IPS-18a (cell line): ENCODE measurements around the gene ARHGEF10L.

Experiments
- H3K27ac ChIP-seq: one replicate; pipeline ENCODE4 v1.5.1; 2013; ENCODE audit warnings: low read length
- H3K27me3 ChIP-seq: one replicate; pipeline ENCODE4 v1.6.1; 2013; ENCODE audit warnings: mild to moderate bottlenecking, low read length; ENCODE audit not compliant: control insufficient read depth, insufficient read depth
- H3K36me3 ChIP-seq: one replicate; pipeline ENCODE4 v1.6.1; 2013; ENCODE audit warnings: low read depth, low read length; ENCODE audit not compliant: control insufficient read depth
- H3K4me1 ChIP-seq: one replicate; pipeline ENCODE4 v1.6.1; 2013; ENCODE audit warnings: low read depth, low read length; ENCODE audit not compliant: control insufficient read depth
- H3K4me3 ChIP-seq: one replicate; pipeline ENCODE4 v1.5.1; 2013; ENCODE audit warnings: low read length
- H3K9ac ChIP-seq: one replicate; pipeline ENCODE4 v1.6.1; 2013; ENCODE audit warnings: mild to moderate bottlenecking, low read length, moderate library complexity
- H3K9me3 ChIP-seq: one replicate; pipeline ENCODE4 v1.6.1; 2013; ENCODE audit warnings: low read depth, low read length; ENCODE audit not compliant: control insufficient read depth

The ARHGEF10L gene

GRCh38 chr1:17684810-17685209 lies 145.3 kb downstream of the ARHGEF10L start:
- Histone ChIP-seq H3K27me3 (no peaks in the 10 kb centered on the region), H3K4me1 (no peaks in the 10 kb centered on the region)

GRCh38 chr1:17686258-17686657 lies 146.8 kb downstream of the ARHGEF10L start:
- no peak overlapping the region for H3K4me3 ChIP-seq
- H3K27me3 ChIP-seq = no peaks in the 10 kb centered on the region
- no peak overlapping the region for H3K27ac ChIP-seq
- H3K4me1 ChIP-seq = peaks cover 4% of the 10 kb centered on the region
- H3K36me3 ChIP-seq = no peaks in the 10 kb centered on the region
- no peaks in the 10 kb centered on the region for H3K9me3 ChIP-seq
- no peak overlapping the region for H3K9ac ChIP-seq

More at GRCh38 chr1:17684810-17685209, 145.3 kb downstream of the ARHGEF10L start:
- H3K27ac ChIP-seq = no peak overlapping the region
- H3K9me3 ChIP-seq = no peaks in the 10 kb centered on the region
- H3K4me3 ChIP-seq = no peak overlapping the region
- no peak overlapping the region for H3K9ac ChIP-seq
- H3K36me3 ChIP-seq = no peaks in the 10 kb centered on the region

- Histone ChIP-seq H3K36me3 (peaks cover 4% of the 10 kb centered on the region), H3K27me3 (no peaks in the 10 kb centered on the region), H3K9ac (no peak overlapping the region), H3K9me3 (no peaks in the 10 kb centered on the region), H3K27ac (no peak overlapping the region), H3K4me1 (peaks cover 4% of the 10 kb centered on the region), H3K4me3 (no peak overlapping the region)
These were observed 147.6 kb downstream of the ARHGEF10L start for GRCh38 chr1:17687145-17687544.

GRCh38 chr1:17688217-17688810 lies 148.8 kb downstream of the ARHGEF10L start:
- Histone ChIP-seq H3K9ac (no peak overlapping the region), H3K27me3 (no peaks in the 10 kb centered on the region), H3K36me3 (peaks cover 4% of the 10 kb centered on the region), H3K4me3 (no peak overlapping the region), H3K4me1 (peaks cover 4% of the 10 kb centered on the region), H3K27ac (no peak overlapping the region), H3K9me3 (no peaks in the 10 kb centered on the region)

- H3K9me3 ChIP-seq = no peaks in the 10 kb centered on the region
- peaks cover 4% of the 10 kb centered on the region for H3K36me3 ChIP-seq
- H3K4me1 ChIP-seq = peaks cover 4% of the 10 kb centered on the region
- no peak overlapping the region for H3K9ac ChIP-seq
- no peaks in the 10 kb centered on the region for H3K27me3 ChIP-seq
- H3K4me3 ChIP-seq = no peak overlapping the region
- H3K27ac ChIP-seq = no peak overlapping the region
These were observed 149.5 kb downstream of the ARHGEF10L start for GRCh38 chr1:17689011-17689410.

GRCh38 chr1:17690906-17691634 lies 151.6 kb downstream of the ARHGEF10L start:
- Histone ChIP-seq H3K9me3 (no peaks in the 10 kb centered on the region), H3K4me3 (no peak overlapping the region), H3K4me1 (peaks cover 4% of the 10 kb centered on the region), H3K36me3 (peaks cover 4% of the 10 kb centered on the region), H3K27me3 (no peaks in the 10 kb centered on the region), H3K9ac (no peak overlapping the region), H3K27ac (no peak overlapping the region)

- Histone ChIP-seq H3K9me3 (no peaks in the 10 kb centered on the region), H3K36me3 (peaks cover 4% of the 10 kb centered on the region), H3K4me1 (peaks cover 4% of the 10 kb centered on the region), H3K9ac (no peak overlapping the region), H3K27me3 (no peaks in the 10 kb centered on the region), H3K4me3 (no peak overlapping the region), H3K27ac (no peak overlapping the region)
These were observed 153.1 kb downstream of the ARHGEF10L start for GRCh38 chr1:17692645-17693044.

GRCh38 chr1:17696417-17697301 lies 157.2 kb downstream of the ARHGEF10L start:
- no peak overlapping the region for H3K4me3 ChIP-seq
- peaks cover 4% of the 10 kb centered on the region for H3K36me3 ChIP-seq
- no peaks in the 10 kb centered on the region for H3K9me3 ChIP-seq
- no peaks in the 10 kb centered on the region for H3K27me3 ChIP-seq
- peaks cover 4% of the 10 kb centered on the region for H3K4me1 ChIP-seq
- H3K9ac ChIP-seq = no peak overlapping the region
- no peak overlapping the region for H3K27ac ChIP-seq

- H3K4me1 ChIP-seq = peaks cover 4% of the 10 kb centered on the region
- no peaks in the 10 kb centered on the region for H3K36me3 ChIP-seq
- no peaks in the 10 kb centered on the region for H3K9me3 ChIP-seq
- no peak overlapping the region for H3K4me3 ChIP-seq
- no peak overlapping the region for H3K27ac ChIP-seq
- H3K27me3 ChIP-seq = no peaks in the 10 kb centered on the region
- H3K9ac ChIP-seq = no peak overlapping the region
These were observed 158.0 kb downstream of the ARHGEF10L start for GRCh38 chr1:17697458-17697857.

- no peak overlapping the region for H3K9ac ChIP-seq
- H3K27me3 ChIP-seq = no peaks in the 10 kb centered on the region
- peaks cover 4% of the 10 kb centered on the region for H3K4me1 ChIP-seq
- no peaks in the 10 kb centered on the region for H3K36me3 ChIP-seq
- no peaks in the 10 kb centered on the region for H3K9me3 ChIP-seq
- no peak overlapping the region for H3K27ac ChIP-seq
- H3K4me3 ChIP-seq = no peak overlapping the region
These were observed 160.1 kb downstream of the ARHGEF10L start for GRCh38 chr1:17699581-17699980.

GRCh38 chr1:17700945-17701810 lies 161.7 kb downstream of the ARHGEF10L start:
- Histone ChIP-seq H3K36me3 (no peaks in the 10 kb centered on the region), H3K9me3 (no peaks in the 10 kb centered on the region), H3K4me3 (no peak overlapping the region), H3K9ac (no peak overlapping the region), H3K4me1 (peaks cover 4% of the 10 kb centered on the region), H3K27ac (no peak overlapping the region), H3K27me3 (no peaks in the 10 kb centered on the region)
